Neutrophil (primary cell): ENCODE measurements around the gene RPL27.

ENCODE experiments used
- H3K27ac ChIP-seq: fragments of 200-600 bp; sonication (generic); 2 replicates; pipeline ENCODE4 v1.5.1; 2016; ENCODE audit warnings: mild to moderate bottlenecking, moderate library complexity
- H3K27me3 ChIP-seq: fragments of 200-600 bp; sonication (generic); 2 replicates; pipeline ENCODE4 v1.6.0; 2016; ENCODE audit warnings: mild to moderate bottlenecking
- H3K36me3 ChIP-seq: fragments of 200-600 bp; sonication (generic); 2 replicates; pipeline ENCODE4 v1.5.1; 2017
- H3K4me1 ChIP-seq, 2 experiments: fragments of 200-600 bp in 1 of 2; sonication (generic) in 1 of 2; 1 replicate in 1 of 2; 2 replicates in 1 of 2; pipeline versions ENCODE4 v1.5.1 to v1.6.1; 2013 to 2016; ENCODE audit warnings: low read depth in 1 of 2, low read length in 1 of 2, mild to moderate bottlenecking in 1 of 2, moderate library complexity in 1 of 2; ENCODE audit not compliant: control insufficient read depth in 1 of 2, insufficient read depth in 1 of 2
- H3K4me3 ChIP-seq, 2 experiments: fragments of 200-600 bp in 1 of 2; sonication (generic) in 1 of 2; 1 replicate in 1 of 2; 2 replicates in 1 of 2; pipeline ENCODE4 v1.5.1; 2013 to 2016; ENCODE audit warnings: low read depth in 1 of 2, low read length in 1 of 2, mild to moderate bottlenecking in 1 of 2, moderate library complexity in 1 of 2
- H3K9me3 ChIP-seq: fragments of 200-600 bp; sonication (generic); 2 replicates; pipeline ENCODE4 v1.5.1; 2016
- CTCF ChIP-seq: fragments of 200-600 bp; sonication (generic); IDR thresholded peaks from 2 replicates; pipeline ENCODE4 v1.5.1; 2016; ENCODE audit warnings: antibody characterized with exemption

Gene RPL27

DNA sequence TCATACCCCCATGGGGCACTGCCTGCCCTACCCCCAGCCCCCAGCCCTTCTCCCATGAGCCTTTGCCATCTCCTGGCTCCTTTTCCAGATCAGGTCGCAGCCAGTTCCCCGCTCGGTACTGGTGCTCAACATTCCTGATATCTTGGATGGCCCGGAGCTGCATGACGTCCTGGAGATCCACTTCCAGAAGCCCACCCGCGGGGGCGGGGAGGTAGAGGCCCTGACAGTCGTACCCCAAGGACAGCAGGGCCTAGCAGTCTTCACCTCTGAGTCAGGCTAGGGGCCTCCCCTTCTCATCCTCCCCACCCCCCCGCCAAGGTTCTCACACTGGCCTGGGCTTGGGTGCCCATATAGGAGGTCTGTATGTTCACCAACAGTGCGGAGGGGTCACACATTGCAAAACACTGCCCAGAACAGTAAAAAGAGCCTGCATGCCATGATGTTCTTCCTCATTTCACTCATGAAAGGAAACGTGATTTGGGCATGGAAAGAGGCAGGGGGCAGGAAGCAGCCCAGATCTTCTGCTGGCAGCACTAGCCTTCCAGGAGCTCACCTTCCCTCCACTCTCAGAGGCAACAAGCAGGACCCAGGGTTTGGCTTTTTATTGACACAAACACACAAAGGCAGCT is 15.9 kb downstream of the RPL27 start:
- Histone ChIP-seq H3K36me3 (peaks cover 53% of the 10 kb centered on the region), H3K4me3 (no peak overlapping the region), H3K4me1 (peaks cover 32 to 36% of the 10 kb centered on the region in 2 experiments)

DNA sequence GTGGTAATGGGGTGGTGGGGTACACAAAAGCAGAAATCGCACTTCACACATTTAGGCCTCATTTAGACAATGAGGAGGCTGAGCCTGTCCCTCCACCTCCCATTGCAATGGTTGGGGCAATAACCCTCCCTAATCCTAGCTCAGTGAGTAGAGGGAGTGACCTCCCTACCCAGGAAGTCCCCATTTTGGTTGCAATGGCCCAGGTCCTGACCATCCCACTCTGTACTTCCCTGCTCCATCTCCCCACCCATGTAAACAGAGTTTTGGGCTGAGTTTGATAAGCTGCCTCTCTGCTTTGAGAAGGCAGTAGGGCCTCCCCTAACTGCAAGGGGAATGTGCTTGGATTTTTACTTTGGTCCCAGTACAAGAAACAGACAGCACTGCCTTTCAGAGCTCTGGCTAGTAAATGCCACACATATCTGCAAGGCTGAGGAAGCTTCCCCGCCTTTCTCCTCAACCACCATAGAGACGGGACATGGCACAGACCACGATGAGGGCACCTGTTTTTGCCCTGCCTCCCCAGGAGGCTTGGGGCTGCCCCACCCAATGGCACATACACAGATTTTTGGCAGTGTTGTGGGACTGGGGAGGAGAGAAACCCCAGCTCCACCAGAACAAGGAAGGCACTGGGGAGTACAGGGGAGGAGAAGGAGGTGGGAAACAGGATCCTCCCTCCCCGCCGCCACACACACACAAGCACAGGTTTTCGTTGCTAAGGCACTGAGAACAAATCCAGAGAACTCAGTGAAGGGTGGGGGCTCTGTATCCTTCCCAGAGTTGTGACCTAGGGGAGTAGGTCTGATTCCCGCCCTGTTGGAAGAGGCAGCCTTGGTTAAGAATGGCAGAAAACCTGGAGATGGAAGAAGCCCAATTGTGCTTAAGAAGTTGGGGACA is 16.7 kb downstream of the RPL27 start:
- Histone ChIP-seq H3K27me3 (no peaks in the 10 kb centered on the region), H3K4me3 (no peak overlapping the region), H3K36me3 (peaks cover 53% of the 10 kb centered on the region), H3K9me3 (no peaks in the 10 kb centered on the region), H3K4me1 (peaks cover 40 to 44% of the 10 kb centered on the region in 2 experiments), H3K27ac (peak overlapping the region; percentile 55)
- TF ChIP-seq CTCF: no peak

More for the DNA sequence above, 15.9 kb downstream of the RPL27 start:
- no peaks in the 10 kb centered on the region for H3K27me3 ChIP-seq
- no peaks in the 10 kb centered on the region for H3K9me3 ChIP-seq
- TF ChIP-seq CTCF: no peak
- H3K27ac ChIP-seq: peak overlapping the region; percentile 55

- Histone ChIP-seq H3K4me3 (no peak overlapping the region), H3K9me3 (no peaks in the 10 kb centered on the region), H3K4me1 (peaks cover 47 to 50% of the 10 kb centered on the region in 2 experiments), H3K36me3 (peaks cover 53% of the 10 kb centered on the region), H3K27ac (peak overlapping the region; percentile 55), H3K27me3 (no peaks in the 10 kb centered on the region)
- TF ChIP-seq CTCF: no peak
Measured at GRCh38 chr17:43015579-43015978, 17.4 kb downstream of the RPL27 start.

- peak overlapping the region; percentile 55 for H3K27ac ChIP-seq
- H3K27me3 ChIP-seq: no peaks in the 10 kb centered on the region
- H3K36me3 ChIP-seq: peaks cover 53% of the 10 kb centered on the region
- H3K4me1 ChIP-seq: peaks cover 52 to 57% of the 10 kb centered on the region in 2 experiments
- no peaks in the 10 kb centered on the region for H3K9me3 ChIP-seq
- H3K4me3 ChIP-seq: no peak overlapping the region
- no peak for TF ChIP-seq CTCF
Measured at GRCh38 chr17:43016216-43016615, 18.0 kb downstream of the RPL27 start.

- Histone ChIP-seq H3K36me3 (peaks cover 35% of the 10 kb centered on the region), H3K27ac (peak overlapping the region; percentile 74), H3K4me1 (peaks cover 63 to 68% of the 10 kb centered on the region in 2 experiments), H3K27me3 (no peaks in the 10 kb centered on the region), H3K9me3 (no peaks in the 10 kb centered on the region), H3K4me3 (peak overlapping the region in 1 of 2 experiments; percentile 3)
- TF ChIP-seq CTCF: no peak
Measured at GRCh38 chr17:43018008-43018853, 20.0 kb downstream of the RPL27 start.
